H1 (cell line): ENCODE measurements around the gene JAKMIP1. TPM values are rescaled to one million over a fixed set of nuclear protein-coding genes. Genes with fewer than 3 reads are reported as not detected.

Source experiments
- CTCF ChIA-PET: fragments of 300-600 bp; sonication (Branson Sonifier 250); formaldehyde crosslinking; loops from one replicate; lab custom pipeline; 2021; ENCODE audit not compliant: partially characterized antibody; lab: Charles Lee
- POLR2A ChIA-PET: fragments of 300-600 bp; sonication (Branson Sonifier 250); formaldehyde crosslinking; loops from one replicate; lab custom pipeline; 2021; ENCODE audit warnings: inconsistent platforms; ENCODE audit not compliant: partially characterized antibody; lab: Charles Lee
- DNase-seq, 2 experiments: peaks; one replicate each; pipeline versions ENCODE4 v3.0.0 to v3.0.0-alpha.2; 2010 to 2022; ENCODE audit warnings: low spot score in 2 of 2, low read depth in 1 of 2, mixed read lengths in 1 of 2
- FAIRE-seq: peaks from 2 replicates; lab custom pipeline; 2011; peaks lifted over from hg19 to GRCh38; lab: Jason Lieb, UNC
- H2AFZ ChIP-seq: 2 replicates; pipeline ENCODE4 v1.8.1; 2012; ENCODE audit warnings: low read length, inconsistent platforms
- H2AK5ac ChIP-seq: 2 replicates; pipeline ENCODE4 v1.6.1; 2013; ENCODE audit warnings: low read depth, low read length
- H2BK120ac ChIP-seq: replicated peaks from 2 replicates; pipeline ENCODE3; 2013; ENCODE audit warnings: low read depth, low read length, inconsistent platforms
- H2BK12ac ChIP-seq: 2 replicates; pipeline ENCODE4 v1.6.1; 2013; ENCODE audit warnings: low read depth, low read length
- H2BK15ac ChIP-seq: 2 replicates; pipeline ENCODE4 v1.6.1; 2013; ENCODE audit warnings: low read length
- H2BK20ac ChIP-seq: 2 replicates; pipeline ENCODE4 v1.6.1; 2013; ENCODE audit warnings: low read length
- H2BK5ac ChIP-seq: 2 replicates; pipeline ENCODE4 v1.6.1; 2013; ENCODE audit warnings: low read depth, low read length
- H3K14ac ChIP-seq: 2 replicates; pipeline ENCODE4 v1.6.1; 2013; ENCODE audit warnings: inconsistent platforms; ENCODE audit not compliant: insufficient read length
- H3K18ac ChIP-seq: 2 replicates; pipeline ENCODE4 v1.6.1; 2013; ENCODE audit warnings: low read length; ENCODE audit errors: extremely low read depth
- H3K23ac ChIP-seq: 2 replicates; pipeline ENCODE4 v1.6.1; 2013; ENCODE audit warnings: inconsistent platforms; ENCODE audit not compliant: insufficient read length
- H3K23me2 ChIP-seq: 2 replicates; pipeline ENCODE4 v1.6.1; 2013; ENCODE audit warnings: low read depth, low read length
- H3K27ac ChIP-seq: 2 replicates; pipeline ENCODE4 v1.6.1; 2011; ENCODE audit warnings: low read depth, low read length, inconsistent platforms
- H3K27me3 ChIP-seq, 4 experiments: replicated peaks in 1 of 4; 1 replicate in 1 of 4; 2 replicates in 3 of 4; pipeline versions ENCODE4 v1.6.1 to v1.8.1; 2011 to 2013; ENCODE audit warnings: low read length in 3 of 4, mild to moderate bottlenecking in 3 of 4, inconsistent platforms in 2 of 4, mixed read lengths in 2 of 4, moderate library complexity in 1 of 4; ENCODE audit not compliant: control insufficient read depth in 3 of 4, insufficient read depth in 3 of 4; ENCODE audit errors: extremely low read depth in 1 of 4
- H3K36me3 ChIP-seq, 4 experiments: 2 replicates each; pipeline versions ENCODE4 v1.6.1 to v1.8.1; 2011 to 2013; ENCODE audit warnings: mild to moderate bottlenecking in 4 of 4, low read length in 3 of 4, moderate library complexity in 2 of 4, control low read depth in 1 of 4, inconsistent platforms in 1 of 4; ENCODE audit not compliant: insufficient read depth in 4 of 4, control insufficient read depth in 2 of 4
- H3K4ac ChIP-seq: replicated peaks from 2 replicates; pipeline ENCODE3; 2013; ENCODE audit warnings: low read length, low read depth, mixed read lengths, inconsistent platforms; ENCODE audit not compliant: insufficient read length
- H3K4me1 ChIP-seq, 4 experiments: replicated peaks in 1 of 4; 1 replicate in 1 of 4; 2 replicates in 3 of 4; pipeline versions ENCODE4 v1.6.1 to v1.8.1; 2011 to 2013; ENCODE audit warnings: low read length in 3 of 4, inconsistent platforms in 2 of 4, mixed read lengths in 1 of 4; ENCODE audit not compliant: insufficient read depth in 4 of 4, control insufficient read depth in 3 of 4
- H3K4me2 ChIP-seq, 2 experiments: 2 replicates each; pipeline versions ENCODE4 v1.6.1 to v1.8.1; 2011 to 2013; ENCODE audit warnings: low read depth in 2 of 2, low read length in 2 of 2, control low read depth in 1 of 2, inconsistent platforms in 1 of 2, mild to moderate bottlenecking in 1 of 2; ENCODE audit not compliant: insufficient read depth in 1 of 2
- H3K4me3 ChIP-seq, 4 experiments: fragments of 200-600, 300-600 bp in 1 of 4; sonication (generic), shearing (Covaris generic), sonication (Bioruptor Twin) in 1 of 4; 2 replicates each; pipeline versions ENCODE4 v1.5.1 to v1.8.1; 2011 to 2016; ENCODE audit warnings: low read length in 4 of 4, low read depth in 3 of 4, control low read depth in 2 of 4, inconsistent platforms in 2 of 4, mild to moderate bottlenecking in 2 of 4, mixed read lengths in 1 of 4, moderate library complexity in 1 of 4; ENCODE audit not compliant: insufficient read depth in 2 of 4; ENCODE audit errors: extremely low read depth in 1 of 4
- H3K56ac ChIP-seq: replicated peaks from 2 replicates; pipeline ENCODE3; 2013; ENCODE audit warnings: low read depth, mild to moderate bottlenecking, mixed read lengths, low read length, inconsistent platforms; ENCODE audit not compliant: insufficient read length
- H3K79me1 ChIP-seq: 2 replicates; pipeline ENCODE4 v1.6.1; 2013; ENCODE audit warnings: low read depth, low read length, control low read depth
- H3K79me2 ChIP-seq, 2 experiments: 2 replicates each; pipeline versions ENCODE4 v1.6.1 to v1.8.1; 2012 to 2013; ENCODE audit warnings: low read length in 2 of 2, mild to moderate bottlenecking in 2 of 2, inconsistent platforms in 1 of 2; ENCODE audit not compliant: insufficient read depth in 2 of 2, control insufficient read depth in 1 of 2
- H3K9ac ChIP-seq, 4 experiments: replicated peaks in 1 of 4; 1 replicate in 1 of 4; 2 replicates in 3 of 4; pipeline versions ENCODE4 v1.6.1 to v1.8.1; 2011 to 2013; ENCODE audit warnings: low read depth in 3 of 4, low read length in 3 of 4, control low read depth in 2 of 4, mild to moderate bottlenecking in 2 of 4, moderate library complexity in 2 of 4, inconsistent platforms in 1 of 4; ENCODE audit errors: extremely low read depth in 1 of 4
- H3K9me3 ChIP-seq, 2 experiments: 2 replicates each; pipeline versions ENCODE4 v1.6.1 to v1.8.1; 2012 to 2013; ENCODE audit warnings: mild to moderate bottlenecking in 2 of 2, moderate library complexity in 2 of 2, control low read depth in 1 of 2, inconsistent platforms in 1 of 2, low read depth in 1 of 2, low read length in 1 of 2, mixed read lengths in 1 of 2; ENCODE audit not compliant: insufficient read depth in 2 of 2
- H4K20me1 ChIP-seq, 2 experiments: replicated peaks in 1 of 2; 2 replicates each; pipeline versions ENCODE3 to v1.8.1; 2011 to 2013; ENCODE audit warnings: inconsistent platforms in 2 of 2, low read length in 2 of 2, mild to moderate bottlenecking in 1 of 2; ENCODE audit not compliant: insufficient read depth in 2 of 2, control insufficient read depth in 1 of 2
- H4K5ac ChIP-seq: 2 replicates; pipeline ENCODE4 v1.6.1; 2013; ENCODE audit warnings: low read length, low read depth, mixed read lengths, inconsistent platforms; ENCODE audit not compliant: insufficient read length
- H4K8ac ChIP-seq: 2 replicates; pipeline ENCODE4 v1.8.0; 2013; ENCODE audit warnings: mild to moderate bottlenecking, moderate library complexity, low read length, inconsistent platforms; ENCODE audit not compliant: insufficient read depth; ENCODE audit errors: extremely low read depth
- H4K91ac ChIP-seq: replicated peaks from 2 replicates; pipeline ENCODE3; 2013; ENCODE audit warnings: low read length, mixed read lengths, inconsistent platforms; ENCODE audit not compliant: insufficient read length
- BACH1 ChIP-seq: IDR thresholded peaks from 2 replicates; pipeline ENCODE4 v1.6.1; 2012; ENCODE audit warnings: low read length, improper control_type of control experiment
- CHD1 ChIP-seq: IDR thresholded peaks from 2 replicates; pipeline ENCODE4 v1.6.1; 2012; ENCODE audit warnings: low read depth, low read length, improper control_type of control experiment
- CREB1 ChIP-seq: IDR thresholded peaks from 2 replicates; pipeline ENCODE4 v1.6.1; 2012; ENCODE audit warnings: inconsistent platforms
- EGR1 ChIP-seq: IDR thresholded peaks from 2 replicates; pipeline ENCODE4 v1.6.1; 2011; ENCODE audit warnings: low read depth, low read length, borderline replicate concordance
- NANOG ChIP-seq: IDR thresholded peaks from 2 replicates; pipeline ENCODE4 v1.6.1; 2011; ENCODE audit warnings: low read length, low read depth, mild to moderate bottlenecking, inconsistent platforms; ENCODE audit not compliant: insufficient read depth, poor library complexity, severe bottlenecking
- RAD21 ChIP-seq, 2 experiments: IDR thresholded peaks in 1 of 2; conservative IDR thresholded peaks in 1 of 2; 2 replicates each; pipeline ENCODE4 v1.6.1; 2011; ENCODE audit warnings: low read depth in 2 of 2, low read length in 2 of 2, improper control_type of control experiment in 1 of 2, inconsistent platforms in 1 of 2, mild to moderate bottlenecking in 1 of 2, moderate library complexity in 1 of 2
- RBBP5 ChIP-seq: IDR thresholded peaks from 2 replicates; pipeline ENCODE4 v1.7.1; 2012; ENCODE audit warnings: low read depth, mild to moderate bottlenecking, inconsistent platforms, low read length, moderate library complexity, borderline replicate concordance
- SAP30 ChIP-seq: fragments of 300-600 bp; sonication (generic); IDR thresholded peaks from 2 replicates; pipeline ENCODE4 v1.7.1; 2012; ENCODE audit warnings: low read length, moderate library complexity, mild to moderate bottlenecking, inconsistent platforms; ENCODE audit not compliant: insufficient read depth, insufficient replicate concordance
- SIX5 ChIP-seq: IDR thresholded peaks from 2 replicates; pipeline ENCODE4 v1.6.1; 2011; ENCODE audit warnings: mild to moderate bottlenecking, low read depth, low read length
- SP1 ChIP-seq: IDR thresholded peaks from 2 replicates; pipeline ENCODE4 v1.6.1; 2011; ENCODE audit warnings: low read depth, low read length
- TCF12 ChIP-seq: IDR thresholded peaks from 2 replicates; pipeline ENCODE4 v1.6.1; 2011; ENCODE audit warnings: low read depth, mild to moderate bottlenecking, low read length
- USF2 ChIP-seq: IDR thresholded peaks from 2 replicates; pipeline ENCODE4 v1.6.1; 2011; ENCODE audit warnings: low read length, improper control_type of control experiment
- YY1 ChIP-seq: IDR thresholded peaks from 2 replicates; pipeline ENCODE4 v1.6.1; 2011; ENCODE audit warnings: low read depth, mild to moderate bottlenecking, low read length
- WGBS, 2 experiments: shearing (Covaris generic) in 1 of 2; methylation state at CpG; one replicate each; pipeline versions ENCODE4 v1.1.6 to v1.1.7; 2013 to 2015; ENCODE audit warnings: low lambda C conversion rate in 2 of 2, mixed read lengths in 2 of 2, inconsistent platforms in 1 of 2, low coverage in 1 of 2, missing lambda C conversion rate in 1 of 2; ENCODE audit not compliant: insufficient replicate concordance in 2 of 2, insufficient coverage in 1 of 2, insufficient read length in 1 of 2; ENCODE audit errors: extremely low coverage in 1 of 2, missing lambda C conversion rate in 1 of 2; 5-methylcytosine and 5-hydroxymethylcytosine counted together
- polyA plus RNA-seq, 7 experiments: library from polyadenylated mRNA; depleted of rRNA in 3 of 7; stranded (reverse) in 5 of 7; unstranded in 2 of 7; fragments of >200 nt in 5 of 7; fragments of 200-250 nt in 2 of 7; gene quantifications; 1 replicate in 5 of 7; 2 replicates in 1 of 7; 4 replicates in 1 of 7; pipeline versions ENCODE4 v1.2.1 to v1.2.3, GENCODE V29; 2011 to 2013; ENCODE audit warnings: missing spikeins in 2 of 7, mixed read lengths in 2 of 7
- total RNA-seq: library from RNA; stranded (reverse); fragmentation: NEBNext Ultra II Directional; extraction: Animal tissue kit (Norgen Biotek cat#: 25700); gene quantifications from 2 replicates; pipeline ENCODE4 v1.2.1, GENCODE V29; 2021

The JAKMIP1 gene
- total and polyA plus RNA-seq, 2 of the 8 experiments (the other 6 are each of a cell fraction or from before 2014, with no cell fraction given) = 2.5 to 4.4 TPM

GRCh38 chr4:6236816-6237390 is 36.6 kb upstream of the JAKMIP1 start:
- 83% methylated on average over 12 of the region's 12 CpGs; no CpG with 5 or more reads in 1 of the 2 experiments for WGBS, 2 experiments
- Histone ChIP-seq H3K4me2 (no peak overlapping the region), H4K20me1 (no peaks in the 10 kb centered on the region), H3K18ac (no peak overlapping the region), H3K14ac (no peak overlapping the region), H2BK20ac (no peak overlapping the region), H3K23ac (no peak overlapping the region), H3K79me2 (no peaks in the 10 kb centered on the region), H3K27me3 (no peaks in the 10 kb centered on the region), H4K5ac (no peak overlapping the region), H3K27ac (no peak overlapping the region), H3K56ac (no peak overlapping the region), H2BK120ac (no peak overlapping the region), H2AFZ (no peak overlapping the region), H2BK15ac (no peak overlapping the region), H3K4ac (no peak overlapping the region), H3K9me3 (no peaks in the 10 kb centered on the region), H4K91ac (no peak overlapping the region), H2BK5ac (no peak overlapping the region), H4K8ac (no peak overlapping the region), H3K36me3 (no peaks in the 10 kb centered on the region), H3K4me1 (no peaks in the 10 kb centered on the region), H3K79me1 (no peaks in the 10 kb centered on the region), H3K9ac (no peak overlapping the region), H3K23me2 (peaks cover 2% of the 10 kb centered on the region; the same call in 1 of the 2 replicates), H2BK12ac (no peak overlapping the region), H2AK5ac (no peak overlapping the region), H3K4me3 (no peak overlapping the region)
- FAIRE-seq (no peak), DNase-seq (no peak)
- CTCF ChIA-PET = no interaction called here
- POLR2A ChIA-PET = no interaction called here
- TF ChIP-seq RAD21 (IDR thresholded peaks at IDR 0.05 in 1 of 2, conservative IDR thresholded peaks at IDR 0.05 in 1 of 2; ENCODE audit: low read depth in 2 of 2, low read length in 2 of 2) = no peak
- TF ChIP-seq USF2 = no peak
- no peak for TF ChIP-seq NANOG
- no peak for TF ChIP-seq BACH1
- TF ChIP-seq CHD1 = no peak
- TF ChIP-seq SAP30 = no peak
- no peak for TF ChIP-seq SP1
- TF ChIP-seq EGR1 = no peak
- TF ChIP-seq TCF12 = no peak
- TF ChIP-seq SIX5 = no peak
- no peak for TF ChIP-seq CREB1
- no peak for TF ChIP-seq RBBP5
- TF ChIP-seq YY1 = no peak
